Measurements from ENCODE around the gene ADGRA1.

GRCh38 chr10:133115453-133115842 is 27.7 kb downstream of the ADGRA1 start:
- TF ChIP-seq, protein P1, sequence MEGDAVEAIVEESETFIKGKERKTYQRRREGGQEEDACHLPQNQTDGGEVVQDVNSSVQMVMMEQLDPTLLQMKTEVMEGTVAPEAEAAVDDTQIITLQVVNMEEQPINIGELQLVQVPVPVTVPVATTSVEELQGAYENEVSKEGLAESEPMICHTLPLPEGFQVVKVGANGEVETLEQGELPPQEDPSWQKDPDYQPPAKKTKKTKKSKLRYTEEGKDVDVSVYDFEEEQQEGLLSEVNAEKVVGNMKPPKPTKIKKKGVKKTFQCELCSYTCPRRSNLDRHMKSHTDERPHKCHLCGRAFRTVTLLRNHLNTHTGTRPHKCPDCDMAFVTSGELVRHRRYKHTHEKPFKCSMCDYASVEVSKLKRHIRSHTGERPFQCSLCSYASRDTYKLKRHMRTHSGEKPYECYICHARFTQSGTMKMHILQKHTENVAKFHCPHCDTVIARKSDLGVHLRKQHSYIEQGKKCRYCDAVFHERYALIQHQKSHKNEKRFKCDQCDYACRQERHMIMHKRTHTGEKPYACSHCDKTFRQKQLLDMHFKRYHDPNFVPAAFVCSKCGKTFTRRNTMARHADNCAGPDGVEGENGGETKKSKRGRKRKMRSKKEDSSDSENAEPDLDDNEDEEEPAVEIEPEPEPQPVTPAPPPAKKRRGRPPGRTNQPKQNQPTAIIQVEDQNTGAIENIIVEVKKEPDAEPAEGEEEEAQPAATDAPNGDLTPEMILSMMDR (conservative IDR thresholded peaks at IDR 0.05; ENCODE audit: low read depth, low read length), result no peak
- TF ChIP-seq EZH2 (IDR thresholded peaks at IDR 0.05; ENCODE audit: low read length, unreplicated experiment), result no peak
- TF ChIP-seq EZH2phosphoT487 (IDR thresholded peaks at IDR 0.05; ENCODE audit: borderline replicate concordance, low read length), result no peak

Measured in PC-3 (cell line).